ENCODE data around the gene ATG3.
A peak's percentile ranks its signal among the peaks of the same experiment; 100 is the strongest.
"Not testable (repeated sequence)": the region's sequence is repeated elsewhere in the genome, so short reads cannot be mapped to it uniquely, and the experiment has no call there.

The ATG3 gene

GRCh38 chr3:112560721-112561483 is 860 bp downstream of the ATG3 start:
- peak; percentile 36 for DNase-seq

DNA sequence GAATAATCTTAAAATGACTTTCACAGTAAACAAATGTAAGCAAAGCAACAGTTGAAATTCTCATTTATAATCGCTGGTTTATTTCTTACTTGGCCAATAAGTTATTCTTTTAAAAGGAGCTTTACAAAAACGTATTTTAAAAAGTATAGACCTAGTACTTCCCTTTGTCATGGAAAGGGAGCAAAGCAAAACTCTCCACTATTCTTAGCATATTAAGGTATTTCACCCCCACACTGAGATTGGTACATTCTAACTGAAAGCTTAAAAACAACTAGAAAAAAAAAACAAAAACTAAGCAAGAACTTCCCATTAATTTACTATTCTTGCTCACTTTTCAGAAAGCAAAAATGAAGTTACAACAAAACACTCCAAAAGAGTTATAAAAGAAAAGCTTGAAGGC is 1.5 kb downstream of the ATG3 start:
- DNase-seq = no peak

DNA sequence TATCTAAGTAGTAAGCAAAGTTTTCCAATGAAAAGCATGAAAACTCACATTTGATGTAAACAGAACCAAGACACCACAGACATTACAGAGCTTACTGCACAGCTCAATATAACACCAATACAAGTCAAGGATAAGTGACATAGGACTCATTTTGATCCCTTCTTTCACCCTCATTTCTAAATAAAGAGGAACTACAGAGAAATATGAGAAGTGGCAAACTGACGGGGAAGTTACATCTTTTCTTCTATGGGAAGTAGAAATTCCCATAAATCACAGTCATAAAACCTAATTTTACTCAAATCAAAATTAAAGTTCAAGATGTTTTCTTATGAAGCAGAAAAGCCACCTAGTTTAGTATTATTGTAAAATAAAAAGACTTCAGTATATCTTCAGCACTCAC is 3.8 kb downstream of the ATG3 start:
- DNase-seq = no peak

- DNase-seq = no peak
Measured at GRCh38 chr3:112555535-112556170, 6.1 kb downstream of the ATG3 start.

- DNase-seq = no peak
Measured at GRCh38 chr3:112550859-112551258, 10.9 kb downstream of the ATG3 start.

DNA sequence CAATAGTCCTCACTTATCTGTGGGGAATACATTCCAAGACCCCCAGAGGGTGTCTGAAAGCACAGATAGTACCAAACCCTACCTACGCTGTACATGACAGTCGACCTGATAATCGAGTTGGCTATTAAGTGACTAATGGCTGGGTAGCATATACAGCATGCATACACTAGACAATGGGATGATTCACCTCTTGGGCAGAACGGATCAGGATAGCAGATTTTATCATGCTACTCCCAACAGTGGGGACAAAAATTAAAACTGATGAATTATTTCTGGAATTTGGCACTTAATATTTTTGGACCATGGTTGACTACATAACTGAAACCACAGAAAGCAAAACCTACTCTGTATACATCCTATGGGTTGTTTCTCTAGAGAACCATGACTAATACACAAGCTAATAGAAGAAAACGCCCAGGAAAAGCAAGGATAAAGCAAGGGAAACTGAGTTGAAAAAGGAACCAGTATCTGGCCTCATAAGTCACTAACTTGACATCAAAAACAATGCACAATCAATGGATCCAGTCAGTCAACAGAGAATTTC is 15.5 kb downstream of the ATG3 start:
- no peak for DNase-seq

GRCh38 chr3:112539825-112540650 is 21.7 kb downstream of the ATG3 start:
- no peak for DNase-seq

DNA sequence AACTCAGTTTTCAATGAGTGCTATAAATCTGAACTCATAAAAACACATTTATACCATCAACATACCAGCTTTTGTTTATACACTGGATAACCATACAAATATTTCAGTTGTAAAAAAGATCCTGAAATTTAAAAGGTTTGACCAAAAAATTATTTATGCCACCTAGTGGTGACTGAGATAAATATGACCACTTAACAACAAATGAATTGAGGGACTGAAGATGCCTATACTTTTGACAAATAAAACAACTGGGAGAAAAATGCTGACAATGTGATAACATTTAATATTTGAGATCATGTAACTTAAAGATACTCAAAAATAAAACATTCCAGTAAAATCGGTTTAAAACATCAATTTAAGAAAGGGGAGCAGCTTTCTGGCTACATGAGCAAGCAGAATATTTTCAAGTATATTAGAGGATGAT is 30.4 kb downstream of the ATG3 start:
- no peak for DNase-seq

GRCh38 chr3:112530573-112530972 is 31.2 kb downstream of the ATG3 start:
- DNase-seq = no peak

DNA sequence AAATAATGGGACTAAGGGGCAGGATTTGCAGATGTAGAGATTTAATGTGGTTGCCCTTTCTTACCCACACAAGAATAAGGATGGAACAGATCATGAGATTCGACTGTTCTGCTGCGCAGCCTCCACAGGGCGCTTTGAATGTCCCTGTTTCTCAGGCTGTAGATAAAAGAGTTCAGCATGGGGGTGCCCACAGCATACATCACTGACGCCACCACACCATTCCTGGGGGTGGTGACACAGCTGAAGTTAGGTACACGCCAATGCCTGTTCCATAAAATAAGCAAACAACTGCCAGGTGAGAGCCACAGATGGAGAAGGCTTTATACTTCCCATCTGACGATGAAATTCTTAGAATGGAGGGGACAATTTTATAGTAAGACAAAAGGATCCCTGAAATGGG is 37.6 kb downstream of the ATG3 start:
- not testable (repeated sequence) for DNase-seq

GRCh38 chr3:112519424-112520001 is 42.2 kb downstream of the ATG3 start:
- DNase-seq = peak; percentile 6

GRCh38 chr3:112518970-112519369 is 42.8 kb downstream of the ATG3 start:
- DNase-seq = not testable (repeated sequence)

- DNase-seq = no peak
Measured at GRCh38 chr3:112514527-112515128, 47.1 kb downstream of the ATG3 start.

GRCh38 chr3:112512320-112512719 is 49.4 kb downstream of the ATG3 start:
- no peak for DNase-seq

GRCh38 chr3:112508860-112509259 is 52.9 kb downstream of the ATG3 start:
- DNase-seq = no peak

- no peak for DNase-seq
Measured at GRCh38 chr3:112508261-112508660, 53.5 kb downstream of the ATG3 start.

DNA sequence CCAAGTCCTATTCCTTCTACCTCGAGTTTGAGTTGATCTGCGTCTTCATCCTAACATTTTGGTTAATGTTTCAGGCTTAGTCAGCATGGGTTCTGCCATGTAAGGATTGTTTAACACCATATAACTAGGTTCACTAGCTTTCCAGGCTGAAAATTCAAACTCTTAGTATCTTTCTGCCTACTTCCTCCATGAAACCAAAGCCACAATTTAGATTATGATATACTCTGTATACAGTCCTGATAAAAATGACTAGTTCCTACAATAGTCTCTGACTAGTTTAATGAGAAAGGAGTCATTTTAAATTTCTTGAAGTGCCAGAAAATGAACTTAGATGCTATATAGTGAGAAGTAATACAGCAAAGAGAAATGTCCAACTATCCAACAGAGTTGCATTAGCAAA is 55.9 kb downstream of the ATG3 start:
- no peak for DNase-seq

- no peak for DNase-seq
Measured at GRCh38 chr3:112504123-112504522, 57.6 kb downstream of the ATG3 start.

GRCh38 chr3:112503304-112503972 is 58.3 kb downstream of the ATG3 start:
- no peak for DNase-seq

GRCh38 chr3:112500621-112501020 is 61.1 kb downstream of the ATG3 start:
- DNase-seq = no peak

DNA sequence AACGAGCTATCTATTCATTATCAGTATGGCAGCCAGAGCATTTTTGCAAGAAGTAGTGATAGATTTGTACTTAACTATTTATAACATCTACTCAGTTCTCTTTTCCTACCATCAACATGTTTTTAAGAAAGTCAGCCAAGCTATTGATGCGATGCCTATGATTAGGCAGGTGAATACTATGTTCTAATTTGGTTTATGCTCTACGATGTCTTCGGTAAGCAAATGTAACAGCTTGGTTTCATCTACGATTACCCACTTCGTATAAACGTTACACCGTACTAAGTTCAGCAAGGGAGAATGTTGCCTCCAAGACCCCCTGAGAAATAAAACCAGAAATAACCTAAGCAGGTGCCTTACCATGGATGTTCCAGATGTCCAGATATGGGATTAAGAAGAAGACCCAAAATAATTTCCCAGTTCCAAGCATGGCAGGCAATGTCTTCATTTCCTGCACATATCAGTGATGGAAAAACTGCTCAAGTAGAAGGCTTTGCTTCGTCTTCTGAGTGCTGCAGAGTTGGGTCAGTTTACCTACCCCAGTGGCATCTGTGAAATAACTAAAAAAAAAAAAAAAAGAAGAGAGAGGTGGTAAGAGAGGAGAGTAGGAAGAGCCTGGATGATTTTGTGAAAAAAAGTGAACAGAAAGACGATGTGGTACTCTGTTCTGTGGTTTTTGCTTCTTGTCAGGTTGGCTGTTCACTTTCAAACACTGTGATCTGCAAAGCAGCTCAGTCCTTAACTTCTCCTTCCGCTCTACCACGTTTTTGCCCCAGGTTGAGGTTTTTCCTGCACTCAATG is 62.6 kb downstream of the ATG3 start, which contains the start of gene BTLA:
Gene BTLA, minus strand, starts transcription at position 559 of the 798 bp plus-strand sequence. Its CDS starts 114 bp downstream, at position 445.
- no peak for DNase-seq
